GM23338 (cell line): Measurements from ENCODE around the gene MYLK. TPM values are rescaled to one million over a fixed set of nuclear protein-coding genes. Genes with fewer than 3 reads are reported as not detected.

ENCODE experiments used
- ATAC-seq: fragments of 200-7000 bp; cut with Tn5 transposase; 3 replicates; pipeline ENCODE4 v1.9.1; 2020
- DNase-seq: peaks from one replicate; pipeline ENCODE4 v3.0.0-alpha.2; 2015; ENCODE audit warnings: low spot score
- H2AFZ ChIP-seq: fragments of 200-600 bp; sonication (generic); 2 replicates; pipeline ENCODE4 v1.8.0; 2016; ENCODE audit warnings: antibody characterized with exemption, mild to moderate bottlenecking, moderate library complexity
- H3F3A ChIP-seq: fragments of 200-600 bp; sonication (generic); replicated peaks from 2 replicates; pipeline ENCODE4 v1.8.0; 2017; ENCODE audit warnings: antibody characterized with exemption, mixed run types, low read depth
- H3K27ac ChIP-seq: fragments of 200-600 bp; sonication (generic); 2 replicates; pipeline ENCODE4 v1.6.1; 2016; ENCODE audit warnings: low read depth
- H3K27me3 ChIP-seq: fragments of 200-600 bp; sonication (generic); 2 replicates; pipeline ENCODE4 v1.8.0; 2016; ENCODE audit warnings: mild to moderate bottlenecking, mixed run types, moderate library complexity; ENCODE audit not compliant: insufficient read depth
- H3K36me3 ChIP-seq: fragments of 200-600 bp; sonication (generic); 2 replicates; pipeline ENCODE4 v1.8.0; 2016; ENCODE audit warnings: mild to moderate bottlenecking; ENCODE audit not compliant: insufficient read depth
- H3K4me1 ChIP-seq: fragments of 200-600 bp; sonication (generic); 2 replicates; pipeline ENCODE4 v1.8.0; 2016; ENCODE audit warnings: mild to moderate bottlenecking, moderate library complexity; ENCODE audit not compliant: insufficient read depth
- H3K4me2 ChIP-seq: fragments of 200-600 bp; sonication (generic); 2 replicates; pipeline ENCODE4 v1.7.1; 2017; ENCODE audit warnings: mixed run types
- H3K4me3 ChIP-seq: fragments of 200-600 bp; sonication (generic); 2 replicates; pipeline ENCODE4 v1.6.1; 2016; ENCODE audit warnings: mixed run types
- H3K79me2 ChIP-seq: fragments of 200-600 bp; sonication (generic); replicated peaks from 2 replicates; pipeline ENCODE4 v1.8.0; 2017; ENCODE audit warnings: mild to moderate bottlenecking; ENCODE audit not compliant: insufficient read depth
- H3K9me2 ChIP-seq: fragments of 200-600 bp; sonication (generic); 2 replicates; pipeline ENCODE4 v1.8.0; 2017; ENCODE audit not compliant: insufficient read depth
- H4K20me1 ChIP-seq: fragments of 200-600 bp; sonication (generic); replicated peaks from 2 replicates; pipeline ENCODE4 v1.8.0; 2017; ENCODE audit warnings: mild to moderate bottlenecking; ENCODE audit not compliant: insufficient read depth
- H3K27ac Mint-ChIP-seq: 2 replicates; pipeline ENCODE4 v1.8.0; 2020; ENCODE audit warnings: inconsistent platforms, mild to moderate bottlenecking, moderate library complexity, mixed read lengths
- H3K27me3 Mint-ChIP-seq: 3 replicates; pipeline ENCODE4 v1.8.0; 2022; ENCODE audit warnings: low read depth, mild to moderate bottlenecking, moderate library complexity, mixed read lengths, inconsistent platforms; ENCODE audit not compliant: insufficient read depth, poor library complexity
- H3K36me3 Mint-ChIP-seq: 3 replicates; pipeline ENCODE4 v1.8.0; 2021; ENCODE audit warnings: low read depth, mild to moderate bottlenecking, inconsistent platforms, moderate library complexity, mixed read lengths
- H3K4me1 Mint-ChIP-seq: 3 replicates; pipeline ENCODE4 v1.8.0; 2020; ENCODE audit warnings: mild to moderate bottlenecking, inconsistent platforms, mixed read lengths
- H3K4me3 Mint-ChIP-seq: 3 replicates; pipeline ENCODE4 v1.8.0; 2021; ENCODE audit warnings: moderate library complexity, mild to moderate bottlenecking, inconsistent platforms, mixed read lengths
- H3K9me3 Mint-ChIP-seq: 3 replicates; pipeline ENCODE4 v1.8.0; 2020; ENCODE audit warnings: moderate library complexity, mild to moderate bottlenecking, inconsistent platforms, mixed read lengths
- CREB1 ChIP-seq: fragments of 250-450 bp; sonication (Bioruptor Pico); IDR thresholded peaks from 2 replicates; pipeline ENCODE4 v1.5.0; 2020; ENCODE audit warnings: low read depth, mild to moderate bottlenecking, moderate library complexity
- EZH2 ChIP-seq: fragments of 200-600 bp; sonication (generic); IDR thresholded peaks from one replicate; pipeline ENCODE4 v1.8.0; 2017; ENCODE audit warnings: antibody characterized with exemption, mild to moderate bottlenecking, low read depth; ENCODE audit not compliant: unreplicated experiment
- EZH2phosphoT487 ChIP-seq: fragments of 200-600 bp; sonication (generic); IDR thresholded peaks from one replicate; pipeline ENCODE4 v1.8.1; 2018; ENCODE audit warnings: antibody characterized with exemption; ENCODE audit not compliant: unreplicated experiment
- JUNB ChIP-seq: IDR thresholded peaks from one replicate; pipeline ENCODE4 v1.6.1; 2016; ENCODE audit warnings: antibody characterized with exemption; ENCODE audit not compliant: unreplicated experiment
- NANOG ChIP-seq: IDR thresholded peaks from 2 replicates; pipeline ENCODE4 v1.6.1; 2016; ENCODE audit warnings: antibody characterized with exemption, borderline replicate concordance
- POLR2AphosphoS5 ChIP-seq: IDR thresholded peaks from 2 replicates; pipeline ENCODE4 v1.6.1; 2016; ENCODE audit warnings: antibody characterized with exemption, low read depth
- STAT1 ChIP-seq: IDR thresholded peaks from one replicate; pipeline ENCODE4 v1.6.1; 2016; ENCODE audit warnings: antibody characterized with exemption; ENCODE audit not compliant: unreplicated experiment
- ZNF114 ChIP-seq: fragments of 250-450 bp; sonication (Bioruptor Pico); IDR thresholded peaks from 2 replicates; pipeline ENCODE4 v1.5.0; 2020; ENCODE audit warnings: mild to moderate bottlenecking, moderate library complexity
- ZNF331 ChIP-seq: fragments of 250-450 bp; sonication (Bioruptor Pico); IDR thresholded peaks from 2 replicates; pipeline ENCODE4 v1.5.0; 2020; ENCODE audit warnings: low read depth, mild to moderate bottlenecking, moderate library complexity
- ZNF462 ChIP-seq: fragments of 250-450 bp; sonication (Bioruptor Pico); IDR thresholded peaks from 2 replicates; pipeline ENCODE4 v1.5.0; 2020; ENCODE audit warnings: mild to moderate bottlenecking, moderate library complexity
- polyA plus RNA-seq: library from polyadenylated mRNA; unstranded; fragments of >200 nt; fragmentation: Nextera tagmentation; extraction: Ambion mirVana; gene quantifications from 2 replicates; pipeline ENCODE4 v1.2.1, GENCODE V29; 2016
- total RNA-seq: library from RNA; depleted of rRNA; stranded (reverse); fragments of >200 nt; shearing (Covaris generic); gene quantifications from 2 replicates; pipeline ENCODE4 v1.2.3, GENCODE V29; 2014
- TF ChIP-seq, protein P1 (sequence below): IDR thresholded peaks from one replicate; pipeline ENCODE4 v1.6.1; 2018; ENCODE audit warnings: antibody characterized with exemption; ENCODE audit not compliant: unreplicated experiment

MYLK gene
- total and polyA plus RNA-seq, 2 experiments from 2014 or later: 11.5 to 17.9 TPM

DNA sequence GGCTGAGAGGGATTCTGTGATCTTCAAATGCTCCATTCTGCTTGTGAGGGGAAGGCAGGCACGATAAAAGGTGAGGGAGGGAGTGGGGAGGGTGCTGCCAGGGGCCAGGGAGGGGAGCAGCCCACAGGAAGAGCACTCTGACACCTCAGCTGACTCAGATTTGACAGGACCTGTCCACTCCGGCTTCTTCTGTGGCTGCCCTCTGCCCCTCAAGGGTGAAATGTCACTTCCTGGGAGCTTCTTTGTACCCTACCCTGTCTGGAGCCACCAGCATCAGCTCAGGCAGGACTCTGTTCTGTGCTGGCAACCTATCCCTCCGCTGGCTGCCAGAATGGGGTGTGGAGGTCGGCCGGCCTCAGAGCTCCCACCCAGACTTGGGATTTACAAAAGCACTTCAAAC, 185.3 kb downstream of the MYLK start:
- no peak overlapping the region for H3K4me3 ChIP-seq
- Mint-ChIP-seq H3K27ac (no peak overlapping the region), H3K4me1 (peaks cover 29% of the 10 kb centered on the region), H3K36me3 (no peaks in the 10 kb centered on the region; the same call in 2 of the 3 replicates), H3K27me3 (peaks cover 7% of the 10 kb centered on the region), H3K4me3 (no peak overlapping the region), H3K9me3 (peaks cover 3% of the 10 kb centered on the region; the same call in 1 of the 3 replicates)
- H3K4me1 ChIP-seq: no peaks in the 10 kb centered on the region
- H3K27me3 ChIP-seq: no peaks in the 10 kb centered on the region
- no peaks in the 10 kb centered on the region for H4K20me1 ChIP-seq
- no peak overlapping the region for H3K4me2 ChIP-seq
- no peaks in the 10 kb centered on the region for H3K9me2 ChIP-seq
- no peaks in the 10 kb centered on the region for H3K79me2 ChIP-seq
- no peaks in the 10 kb centered on the region for H3F3A ChIP-seq
- no peak overlapping the region for H2AFZ ChIP-seq
- H3K36me3 ChIP-seq: no peaks in the 10 kb centered on the region
- ATAC-seq (no peak), DNase-seq (no peak)
- TF ChIP-seq CREB1 (CRISPR knock-in tag): no peak
- TF ChIP-seq EZH2: no peak
- TF ChIP-seq, protein P1, sequence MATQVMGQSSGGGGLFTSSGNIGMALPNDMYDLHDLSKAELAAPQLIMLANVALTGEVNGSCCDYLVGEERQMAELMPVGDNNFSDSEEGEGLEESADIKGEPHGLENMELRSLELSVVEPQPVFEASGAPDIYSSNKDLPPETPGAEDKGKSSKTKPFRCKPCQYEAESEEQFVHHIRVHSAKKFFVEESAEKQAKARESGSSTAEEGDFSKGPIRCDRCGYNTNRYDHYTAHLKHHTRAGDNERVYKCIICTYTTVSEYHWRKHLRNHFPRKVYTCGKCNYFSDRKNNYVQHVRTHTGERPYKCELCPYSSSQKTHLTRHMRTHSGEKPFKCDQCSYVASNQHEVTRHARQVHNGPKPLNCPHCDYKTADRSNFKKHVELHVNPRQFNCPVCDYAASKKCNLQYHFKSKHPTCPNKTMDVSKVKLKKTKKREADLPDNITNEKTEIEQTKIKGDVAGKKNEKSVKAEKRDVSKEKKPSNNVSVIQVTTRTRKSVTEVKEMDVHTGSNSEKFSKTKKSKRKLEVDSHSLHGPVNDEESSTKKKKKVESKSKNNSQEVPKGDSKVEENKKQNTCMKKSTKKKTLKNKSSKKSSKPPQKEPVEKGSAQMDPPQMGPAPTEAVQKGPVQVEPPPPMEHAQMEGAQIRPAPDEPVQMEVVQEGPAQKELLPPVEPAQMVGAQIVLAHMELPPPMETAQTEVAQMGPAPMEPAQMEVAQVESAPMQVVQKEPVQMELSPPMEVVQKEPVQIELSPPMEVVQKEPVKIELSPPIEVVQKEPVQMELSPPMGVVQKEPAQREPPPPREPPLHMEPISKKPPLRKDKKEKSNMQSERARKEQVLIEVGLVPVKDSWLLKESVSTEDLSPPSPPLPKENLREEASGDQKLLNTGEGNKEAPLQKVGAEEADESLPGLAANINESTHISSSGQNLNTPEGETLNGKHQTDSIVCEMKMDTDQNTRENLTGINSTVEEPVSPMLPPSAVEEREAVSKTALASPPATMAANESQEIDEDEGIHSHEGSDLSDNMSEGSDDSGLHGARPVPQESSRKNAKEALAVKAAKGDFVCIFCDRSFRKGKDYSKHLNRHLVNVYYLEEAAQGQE: no peak
- TF ChIP-seq ZNF114 (CRISPR knock-in tag): no peak
- no peak overlapping the region for H3K27ac ChIP-seq

DNA sequence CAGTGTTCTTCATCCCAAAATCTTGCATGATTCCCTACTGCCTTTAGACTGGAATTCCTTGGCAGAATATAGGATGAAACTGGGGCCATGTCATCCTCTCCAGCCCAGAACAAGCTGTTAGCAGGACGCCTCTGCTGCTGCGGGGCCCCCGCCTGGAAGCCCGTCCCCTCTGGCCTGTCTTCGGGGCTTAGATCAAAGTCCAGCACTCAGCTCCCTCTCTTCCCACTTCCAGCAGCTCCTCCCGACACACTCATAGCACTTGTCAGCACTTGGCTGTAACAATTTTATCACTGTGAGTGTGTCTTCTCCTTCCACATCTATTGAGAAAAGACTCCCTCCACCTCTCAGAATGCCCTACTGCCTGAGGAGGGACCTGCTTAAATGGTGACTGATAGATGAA, 187.3 kb downstream of the MYLK start:
- Histone ChIP-seq H4K20me1 (no peaks in the 10 kb centered on the region), H3K27ac (no peak overlapping the region), H3K36me3 (no peaks in the 10 kb centered on the region), H3K4me3 (no peak overlapping the region), H3F3A (no peaks in the 10 kb centered on the region), H3K27me3 (no peaks in the 10 kb centered on the region), H3K4me1 (no peaks in the 10 kb centered on the region), H2AFZ (no peak overlapping the region), H3K79me2 (no peaks in the 10 kb centered on the region), H3K9me2 (no peaks in the 10 kb centered on the region), H3K4me2 (no peak overlapping the region)
- H3K27ac Mint-ChIP-seq: no peak overlapping the region
- no peak overlapping the region for H3K4me3 Mint-ChIP-seq
- DNase-seq (no peak), ATAC-seq (no peak)
- H3K9me3 Mint-ChIP-seq: peaks cover 3% of the 10 kb centered on the region; the same call in 1 of the 3 replicates
- H3K4me1 Mint-ChIP-seq: peaks cover 37% of the 10 kb centered on the region
- H3K36me3 Mint-ChIP-seq: no peaks in the 10 kb centered on the region; the same call in 2 of the 3 replicates
- H3K27me3 Mint-ChIP-seq: peaks cover 7% of the 10 kb centered on the region
- TF ChIP-seq ZNF462 (CRISPR knock-in tag) (no peak), EZH2 (no peak), JUNB (no peak), EZH2phosphoT487 (no peak), POLR2AphosphoS5 (no peak), CREB1 (CRISPR knock-in tag) (no peak), STAT1 (no peak), NANOG (no peak), ZNF331 (CRISPR knock-in tag) (no peak)
